C4-2B (cell line): ENCODE measurements around the gene CTNNA2.

Source experiments
- CTCF ChIP-seq: fragments of 450-650 bp; conservative IDR thresholded peaks from 2 replicates; pipeline ENCODE4 v1.5.1; 2017; ENCODE audit warnings: mild to moderate bottlenecking
- ZFX ChIP-seq: fragments of 450-650 bp; IDR thresholded peaks from 2 replicates; pipeline ENCODE4 v1.6.1; 2017

- TF ChIP-seq CTCF (no peak), ZFX (no peak)
Measured at GRCh38 chr2:80515964-80516363, 1003.1 kb downstream of the CTNNA2 start.
